Renal cortex interstitium (tissue), 11 donors: ENCODE measurements around the gene ZNF365. TPM values are rescaled to one million over a fixed set of nuclear protein-coding genes. Genes with fewer than 3 reads are reported as not detected.
A peak's percentile ranks its signal among the peaks of the same experiment; 100 is the strongest.
"Not testable (repeated sequence)": the region's sequence is repeated elsewhere in the genome, so short reads cannot be mapped to it uniquely, and the experiment has no call there.

ENCODE experiments used
- DNase-seq, 11 donors: peaks; one replicate each; pipeline ENCODE4 v3.0.0-alpha.2; 2013; ENCODE audit warnings: low read depth in 9 of 11, low spot score in 4 of 11; ENCODE audit errors: extremely low read depth in 1 of 11
- polyA plus RNA-seq, 3 donors: library from polyadenylated mRNA; unstranded; fragments of 120-200 nt; gene quantifications; one replicate each; pipeline ENCODE4 v1.2.1, GENCODE V29; 2013; ENCODE audit not compliant: insufficient read length in 3 of 3

ZNF365 gene
- polyA plus RNA-seq, 3 donors: 0.36 to 0.50 (median 0.46) TPM

GRCh38 chr10:62376071-62377025, 2.2 kb downstream of the ZNF365 start:
- no peak for DNase-seq

GRCh38 chr10:62377026-62377415, 2.9 kb downstream of the ZNF365 start:
- DNase-seq: no peak

- no peak for DNase-seq
These were observed 3.8 kb downstream of the ZNF365 start for GRCh38 chr10:62377966-62378365.

- DNase-seq: not testable (repeated sequence)
These were observed 4.7 kb downstream of the ZNF365 start for GRCh38 chr10:62378877-62379276.

- DNase-seq: no peak
These were observed 5.2 kb downstream of the ZNF365 start for GRCh38 chr10:62379394-62379793.

GRCh38 chr10:62380016-62380415, 5.8 kb downstream of the ZNF365 start:
- DNase-seq: no peak

GRCh38 chr10:62381385-62382102, 7.4 kb downstream of the ZNF365 start:
- DNase-seq: no peak

GRCh38 chr10:62382831-62383230, 8.7 kb downstream of the ZNF365 start:
- DNase-seq: no peak

GRCh38 chr10:62384057-62384446, 9.9 kb downstream of the ZNF365 start:
- DNase-seq: no peak

- DNase-seq: peak in 1 of 11 donors; percentile 12
These were observed 10.4 kb downstream of the ZNF365 start for GRCh38 chr10:62384447-62385081.

- DNase-seq: no peak
These were observed 12.5 kb downstream of the ZNF365 start for GRCh38 chr10:62386356-62387320.

- no peak for DNase-seq
These were observed 14.2 kb downstream of the ZNF365 start for GRCh38 chr10:62388328-62388727.

- no peak for DNase-seq
These were observed 16.5 kb downstream of the ZNF365 start for GRCh38 chr10:62390497-62391176.

- no peak for DNase-seq
These were observed 19.1 kb downstream of the ZNF365 start for GRCh38 chr10:62393237-62393636.

GRCh38 chr10:62394556-62395018, 20.4 kb downstream of the ZNF365 start:
- no peak for DNase-seq

- DNase-seq: no peak
These were observed 21.7 kb downstream of the ZNF365 start for GRCh38 chr10:62395892-62396291.

- no peak for DNase-seq
These were observed 22.7 kb downstream of the ZNF365 start for GRCh38 chr10:62396864-62397263.

- no peak for DNase-seq
These were observed 25.0 kb downstream of the ZNF365 start for GRCh38 chr10:62399211-62399610.
